A673 (cell line): ENCODE results near the gene ZBTB1. TPM values are rescaled to one million over a fixed set of nuclear protein-coding genes. Genes with fewer than 3 reads are reported as not detected.

Source experiments
- BruUV-seq: library from RNA; stranded (reverse); fragments of 400-500 nt; replicated peaks from 2 replicates; lab custom pipeline; 2021; lab: Mats Ljungman, UMichigan
- CTCF ChIA-PET: fragments of 300-600 bp; sonication (Branson Sonifier 250); formaldehyde crosslinking; loops from one replicate; lab custom pipeline; 2022; ENCODE audit warnings: antibody characterized with exemption; lab: Charles Lee
- POLR2A ChIA-PET: fragments of 300-600 bp; sonication (Branson Sonifier 250); formaldehyde crosslinking; loops from one replicate; lab custom pipeline; 2022; ENCODE audit warnings: antibody characterized with exemption; ENCODE audit not compliant: low non-redundant PET; lab: Charles Lee
- DNase-seq: peaks from one replicate; pipeline ENCODE4 v3.0.0-alpha.2; 2015; ENCODE audit warnings: low spot score
- H3K27ac ChIP-seq: fragments of 200-600 bp; sonication (generic); 2 replicates; pipeline ENCODE4 v1.5.1; 2016; ENCODE audit warnings: mixed run types, low read depth, mild to moderate bottlenecking, mixed read lengths, antibody characterized with exemption, low read length; ENCODE audit not compliant: poor library complexity, severe bottlenecking
- H3K27me3 ChIP-seq: fragments of 200-600 bp; sonication (generic); replicated peaks from 2 replicates; pipeline ENCODE4 v1.6.1; 2017; ENCODE audit warnings: mixed run types, low read depth, mild to moderate bottlenecking, mixed read lengths, antibody characterized with exemption, low read length; ENCODE audit not compliant: insufficient read depth, poor library complexity
- H3K36me3 ChIP-seq: fragments of 200-600 bp; sonication (generic); 2 replicates; pipeline ENCODE4 v1.6.1; 2016; ENCODE audit warnings: mixed run types, mild to moderate bottlenecking, mixed read lengths, antibody characterized with exemption, low read length; ENCODE audit not compliant: insufficient read depth, poor library complexity, severe bottlenecking
- H3K4me1 ChIP-seq: fragments of 200-600 bp; sonication (generic); 2 replicates; pipeline ENCODE4 v1.6.1; 2017; ENCODE audit warnings: mixed run types, mild to moderate bottlenecking, mixed read lengths, antibody characterized with exemption, low read length; ENCODE audit not compliant: insufficient read depth, poor library complexity, severe bottlenecking
- H3K4me3 ChIP-seq: fragments of 200-600 bp; sonication (generic); 2 replicates; pipeline ENCODE4 v1.5.1; 2016; ENCODE audit warnings: low read depth, mixed run types, mild to moderate bottlenecking, mixed read lengths, low read length; ENCODE audit not compliant: poor library complexity, severe bottlenecking
- H3K9me3 ChIP-seq: fragments of 200-600 bp; sonication (generic); 2 replicates; pipeline ENCODE4 v1.6.1; 2016; ENCODE audit warnings: mixed run types, low read depth, mild to moderate bottlenecking, mixed read lengths, antibody characterized with exemption, low read length; ENCODE audit not compliant: poor library complexity, severe bottlenecking
- CTCF ChIP-seq: fragments of 300-800, 200-600 bp; sonication (generic); conservative IDR thresholded peaks from 2 replicates; pipeline ENCODE4 v1.5.1; 2017; ENCODE audit warnings: low read depth, mild to moderate bottlenecking, antibody characterized with exemption, low read length, moderate library complexity, mixed read lengths
- EZH2 ChIP-seq: fragments of 200-600 bp; sonication (generic); IDR thresholded peaks from 2 replicates; pipeline ENCODE4 v1.6.1; 2017; ENCODE audit warnings: borderline replicate concordance, low read depth, mild to moderate bottlenecking, mixed read lengths, antibody characterized with exemption, low read length; ENCODE audit not compliant: poor library complexity, severe bottlenecking
- intact Hi-C: fragments of 100-400 bp; cut with micrococcal nuclease; formaldehyde crosslinking; loops from one replicate; pipeline ENCODE4 v1.10.0; 2022; ENCODE audit not compliant: unreplicated experiment
- total RNA-seq: library from RNA; stranded (reverse); gene quantifications from 2 replicates; pipeline ENCODE4 v1.2.3, GENCODE V29; 2021

Gene ZBTB1
- total RNA-seq, 1 experiment from 2014 or later = 37.7 TPM

- TF ChIP-seq EZH2 = no peak
- TF ChIP-seq CTCF = no peak
- Histone ChIP-seq H3K4me3 (no peak overlapping the region), H3K36me3 (peaks cover 21% of the 10 kb centered on the region), H3K9me3 (no peaks in the 10 kb centered on the region), H3K27me3 (no peaks in the 10 kb centered on the region), H3K4me1 (no peaks in the 10 kb centered on the region), H3K27ac (no peak overlapping the region)
- ChIA-PET CTCF (no interaction called here), POLR2A (no interaction called here)
- DNase-seq = no peak
- intact Hi-C loops = no loop called here
- no TSS peak for BruUV-seq
Observed at GRCh38 chr14:64461221-64461620, 43.3 kb upstream of the ZBTB1 start.

GRCh38 chr14:64463195-64463594 is 41.4 kb upstream of the ZBTB1 start:
- intact Hi-C loops = no loop called here
- peaks cover 9% of the 10 kb centered on the region for H3K36me3 ChIP-seq
- H3K27ac ChIP-seq = no peak overlapping the region
- TF ChIP-seq EZH2 = no peak
- TF ChIP-seq CTCF = no peak
- ChIA-PET POLR2A (no interaction called here), CTCF (interaction anchor here (0.8 kb wide), 1 partner anchor 9 kb away, joined by 5 read pairs; no protein-coding TSS in a partner anchor)
- H3K9me3 ChIP-seq = no peaks in the 10 kb centered on the region
- no peak overlapping the region for H3K4me3 ChIP-seq
- no peak for DNase-seq
- no TSS peak for BruUV-seq
- peaks cover 7% of the 10 kb centered on the region for H3K4me1 ChIP-seq
- H3K27me3 ChIP-seq = no peaks in the 10 kb centered on the region

GRCh38 chr14:64463873-64464272 is 40.7 kb upstream of the ZBTB1 start:
- POLR2A ChIA-PET = no interaction called here
- intact Hi-C loops = no loop called here
- no peaks in the 10 kb centered on the region for H3K27me3 ChIP-seq
- H3K4me3 ChIP-seq = no peak overlapping the region
- no peak overlapping the region for H3K27ac ChIP-seq
- DNase-seq = no peak
- TF ChIP-seq EZH2 = no peak
- TF ChIP-seq CTCF = no peak
- H3K4me1 ChIP-seq = peaks cover 7% of the 10 kb centered on the region
- peaks cover 6% of the 10 kb centered on the region for H3K36me3 ChIP-seq
- no peaks in the 10 kb centered on the region for H3K9me3 ChIP-seq
- BruUV-seq = no TSS peak
- CTCF ChIA-PET = interaction anchor here (0.6 kb wide), 1 partner anchor 447 kb away, joined by 3 read pairs; no protein-coding TSS in a partner anchor
